Measurements from ENCODE around the gene ADGRV1.
"Not testable (repeated sequence)": the region's sequence is repeated elsewhere in the genome, so short reads cannot be mapped to it uniquely, and the experiment has no call there.

Gene ADGRV1

GRCh38 chr5:90553711-90554110 is 4.9 kb upstream of the ADGRV1 start:
- no peak for DNase-seq

DNA sequence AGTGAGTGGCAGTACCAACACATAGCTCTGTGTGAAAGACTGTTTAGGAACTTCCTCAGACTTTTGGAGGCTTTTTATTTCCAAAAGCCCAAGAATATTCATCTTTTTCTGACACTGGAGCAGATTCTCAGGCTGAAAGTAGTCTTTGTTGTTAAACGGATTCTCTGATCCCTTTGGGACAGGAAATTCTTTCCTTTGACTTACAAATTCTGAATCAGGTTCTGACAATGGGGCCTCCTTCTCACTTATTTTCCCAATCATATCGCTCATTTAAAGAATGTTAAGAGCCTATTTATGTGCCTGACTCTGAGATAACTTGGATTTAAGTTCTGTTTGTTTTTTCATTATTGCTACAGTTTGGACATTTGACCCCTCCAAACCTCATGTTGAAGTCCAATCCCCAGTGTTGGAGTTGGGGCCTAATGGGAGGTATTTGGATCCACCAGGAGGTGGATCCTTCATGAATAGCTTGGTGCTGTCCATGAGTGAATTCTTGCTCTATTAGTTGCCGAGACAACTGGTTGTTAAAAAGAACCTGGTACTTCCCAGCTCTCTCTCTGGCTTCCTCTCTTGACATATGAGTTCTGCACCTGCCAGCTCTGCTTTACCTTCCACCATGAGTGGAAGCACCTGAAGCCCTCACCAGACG is 4.1 kb upstream of the ADGRV1 start:
- no peak for DNase-seq

- DNase-seq = no peak
Observed at GRCh38 chr5:90555666-90556065, 2.9 kb upstream of the ADGRV1 start.

- no peak for DNase-seq
Observed at GRCh38 chr5:90557391-90557790, 1.2 kb upstream of the ADGRV1 start.

DNA sequence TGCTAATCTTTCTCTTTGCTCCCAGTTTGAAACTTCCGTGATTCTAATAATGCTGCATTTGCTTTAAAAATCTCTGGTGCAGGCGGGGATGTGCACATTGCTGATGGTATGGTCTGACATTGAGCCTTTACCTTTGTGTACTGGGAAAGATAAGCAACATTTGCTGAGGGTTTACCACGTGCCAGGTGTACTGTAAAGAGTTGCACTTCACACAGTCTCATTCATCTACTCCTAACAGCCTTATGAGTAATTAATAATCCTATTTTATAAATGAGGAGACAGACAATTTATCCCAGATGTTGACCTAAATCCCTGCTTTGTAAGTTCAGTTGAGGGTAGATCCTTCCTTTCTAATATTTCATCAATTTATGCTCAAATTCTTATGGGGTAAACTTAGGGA is 726 bp upstream of the ADGRV1 start:
- DNase-seq = no peak

DNA sequence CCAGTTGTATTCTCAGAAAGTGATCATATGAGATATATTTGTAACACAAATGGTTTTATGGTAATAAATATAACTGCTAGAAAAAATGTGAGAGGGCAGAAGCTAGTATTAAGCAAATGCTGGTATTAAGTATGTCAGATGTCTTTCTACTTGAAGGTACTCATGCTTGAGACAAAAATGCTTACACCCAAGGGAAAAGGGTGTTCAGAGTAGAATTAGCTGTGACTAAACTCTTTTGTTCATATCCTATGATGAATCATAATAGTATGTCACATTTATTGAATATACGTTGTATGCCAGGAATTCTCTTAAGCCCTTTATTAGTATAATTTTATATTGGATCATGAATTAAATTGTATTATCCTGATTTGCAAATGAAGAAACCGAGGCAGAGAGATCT is 2.2 kb downstream of the ADGRV1 start:
- no peak for DNase-seq

GRCh38 chr5:90561766-90562165 is 3.2 kb downstream of the ADGRV1 start:
- DNase-seq = no peak

DNA sequence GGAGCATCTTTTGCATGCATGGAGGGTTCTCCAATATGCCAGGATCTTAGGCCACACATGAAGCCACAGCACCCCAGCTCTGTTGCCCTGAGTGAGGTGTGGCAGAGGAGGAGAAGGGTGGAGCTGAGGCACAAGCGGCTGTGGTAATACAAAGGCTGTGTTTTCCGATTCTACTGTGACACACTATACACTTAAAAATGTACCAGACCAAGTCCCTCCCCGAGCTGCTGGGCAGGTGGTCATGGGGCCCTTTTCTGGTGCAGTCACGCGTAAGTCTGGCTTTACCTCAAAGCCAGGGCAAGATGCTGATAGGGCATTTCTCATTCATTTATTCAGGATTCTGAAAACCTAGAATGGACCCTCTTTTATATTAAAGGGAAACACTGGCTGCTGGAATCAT is 3.7 kb downstream of the ADGRV1 start:
- DNase-seq = no peak

DNA sequence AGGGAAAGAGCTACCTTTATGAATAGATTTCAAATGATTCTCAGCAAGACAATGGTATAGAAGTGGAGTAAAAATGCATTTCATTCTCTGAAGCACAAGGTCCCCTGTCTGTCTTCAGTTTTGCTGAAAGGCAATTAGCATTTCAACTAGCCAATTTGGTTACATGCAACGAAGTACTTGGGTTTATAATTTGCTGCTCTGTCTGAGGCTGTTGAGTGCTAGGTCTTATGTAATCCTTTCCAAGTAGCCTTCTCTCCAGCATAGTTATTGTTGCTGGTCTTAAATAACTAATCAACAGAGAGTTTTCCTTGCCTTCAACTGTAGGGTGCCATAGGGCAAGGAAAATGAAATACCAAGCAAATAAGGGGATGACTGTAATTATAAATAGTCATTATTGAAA is 4.5 kb downstream of the ADGRV1 start:
- no peak for DNase-seq

DNA sequence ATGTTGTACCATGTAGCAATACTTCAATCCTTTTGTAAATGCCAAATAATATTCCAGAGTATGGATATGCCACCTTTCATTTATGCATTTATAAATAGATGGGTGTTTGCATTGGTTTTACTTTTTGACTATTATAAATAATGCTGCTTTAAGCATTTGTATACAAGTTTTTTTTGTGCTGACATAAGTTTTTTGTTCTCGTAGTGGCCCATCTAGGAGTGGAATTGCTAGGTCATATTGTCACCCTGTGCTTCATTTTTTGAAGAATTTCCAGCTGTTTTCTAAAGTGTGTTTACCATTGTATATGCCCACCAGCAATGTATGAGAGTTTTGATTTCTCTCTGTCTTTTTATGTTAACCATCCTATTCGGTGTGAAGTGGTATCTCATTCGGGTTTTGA is 6.9 kb downstream of the ADGRV1 start:
- no peak for DNase-seq

DNA sequence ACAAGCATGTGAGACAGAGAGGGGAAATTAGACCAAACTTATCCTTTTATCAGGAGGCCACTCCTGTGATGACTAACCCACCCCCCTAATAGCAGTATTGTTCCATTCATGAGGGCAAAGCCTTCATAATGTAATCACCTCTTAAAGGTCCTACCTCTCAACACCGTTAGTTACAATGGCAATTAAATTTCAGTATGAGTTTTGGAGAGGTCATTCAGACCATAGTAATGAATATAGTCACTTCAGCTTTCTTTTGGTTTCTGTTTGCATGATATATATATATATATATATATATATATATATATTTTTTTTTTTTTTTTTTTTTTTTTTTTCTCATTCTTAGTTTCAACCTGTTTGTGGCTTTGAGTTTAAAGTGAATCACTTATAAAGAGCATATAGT is 10.5 kb downstream of the ADGRV1 start:
- no peak for DNase-seq

DNA sequence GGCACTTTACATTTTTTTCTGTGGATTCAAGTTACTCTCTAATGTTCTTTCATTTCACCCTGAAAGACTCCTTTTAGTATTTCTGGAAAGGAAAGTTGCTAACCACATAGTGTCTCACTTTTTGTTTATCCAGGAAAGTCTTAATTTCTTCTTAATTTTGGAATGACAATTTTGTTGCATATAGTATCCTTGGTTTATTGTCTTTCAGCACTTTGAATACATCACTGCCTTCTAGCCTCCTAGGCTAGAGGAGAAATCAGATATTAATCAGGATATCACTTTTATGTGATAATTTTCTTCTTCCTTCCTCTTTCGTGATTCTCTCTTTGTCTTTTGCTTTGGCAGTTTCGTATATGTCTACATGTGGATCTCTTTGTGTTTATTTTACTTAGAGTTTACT is 11.4 kb downstream of the ADGRV1 start:
- no peak for DNase-seq

DNA sequence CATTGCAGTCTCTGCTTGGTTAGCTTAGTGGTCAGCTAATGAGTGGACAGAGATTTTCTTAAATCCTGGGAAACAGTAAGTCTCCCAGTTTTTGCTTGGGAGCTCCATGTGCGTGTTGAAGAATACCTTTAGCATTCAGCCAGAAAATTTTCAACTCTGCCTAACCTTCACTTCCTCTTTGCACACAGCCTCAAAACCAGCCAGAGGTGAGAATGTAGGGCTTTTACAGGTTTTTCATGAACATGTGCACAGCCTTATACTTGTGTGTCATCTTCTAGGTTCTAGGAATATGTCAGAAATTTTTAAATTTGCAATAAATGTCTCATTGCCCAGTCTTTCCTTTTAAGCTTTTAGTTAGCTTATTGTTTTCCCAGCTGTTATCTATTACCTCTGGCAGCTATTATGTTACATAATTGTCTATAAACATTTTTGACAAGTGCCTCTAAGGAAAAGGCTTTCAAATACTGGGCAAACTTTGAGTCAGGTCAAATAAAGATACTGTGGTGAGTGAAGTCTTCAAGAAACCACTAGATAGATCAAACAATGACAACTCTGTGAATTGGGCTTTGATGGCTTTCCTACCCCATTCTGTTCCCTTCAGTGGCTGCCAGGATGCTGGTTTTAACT is 12.7 kb downstream of the ADGRV1 start:
- no peak for DNase-seq

- DNase-seq = no peak
Observed at GRCh38 chr5:90575712-90576111, 17.1 kb downstream of the ADGRV1 start.

- not testable (repeated sequence) for DNase-seq
Observed at GRCh38 chr5:90576566-90576965, 18.0 kb downstream of the ADGRV1 start.

DNA sequence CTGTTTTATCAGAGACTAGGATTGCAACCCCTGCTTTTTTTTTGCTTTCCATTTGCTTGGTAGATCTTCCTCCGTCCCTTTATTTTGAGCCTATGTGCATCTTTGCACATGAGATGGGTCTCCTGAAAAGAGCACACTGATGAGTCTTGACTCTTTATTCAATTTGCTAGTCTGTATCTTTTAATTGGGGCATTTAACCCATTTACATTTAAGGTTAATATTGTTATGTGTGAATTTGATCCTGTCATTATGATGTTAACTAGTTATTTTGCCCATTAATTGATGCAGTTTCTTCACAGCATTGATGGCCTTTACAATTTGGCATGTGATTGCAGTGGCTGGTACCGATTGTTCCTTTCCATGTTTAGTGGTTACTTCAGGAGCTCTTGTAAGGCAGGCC is 21.3 kb downstream of the ADGRV1 start:
- not testable (repeated sequence) for DNase-seq

- no peak for DNase-seq
Observed at GRCh38 chr5:90581956-90582355, 23.4 kb downstream of the ADGRV1 start.

GRCh38 chr5:90585337-90585986 is 26.9 kb downstream of the ADGRV1 start:
- DNase-seq = no peak

DNA sequence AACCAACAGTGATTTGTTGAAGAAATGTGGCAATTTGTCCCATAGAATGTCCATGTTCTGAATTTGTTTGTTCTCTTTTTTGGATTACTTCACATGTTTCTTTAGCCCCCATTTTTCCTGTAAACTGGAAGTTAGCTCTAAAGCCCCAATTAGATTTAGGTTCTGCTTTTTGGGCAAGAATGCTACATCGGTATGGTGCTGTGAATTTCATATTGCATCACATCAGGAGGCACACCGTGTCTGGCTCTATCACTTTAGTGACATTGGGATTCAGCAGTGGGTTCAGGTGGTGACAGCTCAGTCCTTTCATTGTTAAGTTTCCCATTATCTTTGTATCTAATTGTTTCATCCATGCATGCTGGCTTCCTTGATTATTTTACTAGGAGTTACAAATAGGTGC is 27.9 kb downstream of the ADGRV1 start:
- DNase-seq = no peak

DNA sequence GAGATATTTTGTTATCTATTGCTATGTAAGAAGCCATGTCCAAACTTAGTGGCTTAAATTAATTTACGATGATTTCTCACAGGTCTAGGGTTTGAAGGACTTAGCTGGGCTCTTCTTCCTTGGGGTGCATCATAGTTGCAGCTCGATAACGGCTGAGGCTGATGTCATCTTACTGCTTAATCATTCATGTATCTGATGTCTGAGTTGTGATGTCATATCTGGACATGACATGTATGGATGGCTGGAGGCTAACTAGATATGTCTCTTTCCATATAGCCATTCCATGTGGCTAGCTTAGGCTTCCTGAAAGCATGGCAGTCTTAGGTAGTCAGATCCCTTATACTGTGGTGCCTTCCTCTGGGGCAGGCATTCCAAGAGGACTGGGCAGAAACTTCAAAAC is 31.6 kb downstream of the ADGRV1 start:
- DNase-seq = no peak

DNA sequence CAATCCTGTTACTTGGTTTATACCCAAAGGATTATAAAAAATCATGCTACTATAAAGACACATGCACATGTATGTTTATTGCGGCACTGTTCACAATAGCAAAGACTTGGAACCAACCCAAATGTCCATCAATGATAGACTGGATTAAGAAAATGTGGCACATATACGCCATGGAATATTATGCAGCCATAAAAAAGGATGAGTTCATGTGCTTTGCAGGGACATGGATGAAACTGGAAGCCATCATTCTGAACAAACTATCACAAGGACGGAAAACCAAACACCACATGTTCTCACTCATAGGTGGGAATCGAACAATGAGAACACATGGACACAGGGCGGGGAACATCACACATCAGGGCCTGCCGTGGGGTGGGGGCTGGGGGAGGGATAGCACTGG is 34.5 kb downstream of the ADGRV1 start:
- not testable (repeated sequence) for DNase-seq

DNA sequence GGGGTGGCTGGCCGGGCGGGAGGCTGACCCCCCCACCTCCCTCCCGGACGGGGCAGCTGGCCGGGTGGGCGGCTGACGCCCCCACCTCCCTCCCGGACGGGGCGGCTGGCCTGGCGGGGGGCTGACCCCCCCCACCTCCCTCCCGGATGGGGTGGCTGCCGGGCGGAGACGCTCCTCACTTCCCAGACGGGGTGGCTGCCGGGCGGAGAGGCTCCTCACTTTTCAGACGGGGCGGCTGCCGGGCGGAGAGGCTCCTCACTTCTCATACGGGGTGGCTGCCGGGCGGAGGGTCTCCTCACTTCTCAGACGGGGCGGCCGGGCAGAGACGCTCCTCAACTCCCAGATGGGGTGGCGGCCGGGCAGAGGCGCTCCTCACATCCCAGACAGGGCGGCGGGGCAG is 37.2 kb downstream of the ADGRV1 start:
- DNase-seq = not testable (repeated sequence)

DNA sequence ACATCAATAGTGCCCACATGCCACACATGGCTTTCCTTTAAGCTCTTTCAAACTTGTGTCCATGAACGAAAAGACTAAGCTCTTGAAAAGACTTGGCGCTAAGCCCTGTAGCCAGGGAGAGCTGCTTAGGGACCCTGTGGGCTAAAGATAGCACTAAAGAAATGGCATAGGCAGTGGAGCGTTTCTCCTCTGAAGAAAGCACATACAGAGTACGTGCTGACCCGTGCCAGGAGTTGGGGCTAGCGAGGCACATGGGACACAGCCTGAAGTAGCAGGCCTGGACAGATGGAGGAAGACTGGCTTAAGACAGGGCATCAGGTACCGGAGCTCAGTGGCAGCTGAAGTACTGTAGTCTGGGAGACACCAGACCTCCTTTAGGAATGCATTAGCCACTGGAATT is 39.7 kb downstream of the ADGRV1 start:
- DNase-seq = no peak

DNA sequence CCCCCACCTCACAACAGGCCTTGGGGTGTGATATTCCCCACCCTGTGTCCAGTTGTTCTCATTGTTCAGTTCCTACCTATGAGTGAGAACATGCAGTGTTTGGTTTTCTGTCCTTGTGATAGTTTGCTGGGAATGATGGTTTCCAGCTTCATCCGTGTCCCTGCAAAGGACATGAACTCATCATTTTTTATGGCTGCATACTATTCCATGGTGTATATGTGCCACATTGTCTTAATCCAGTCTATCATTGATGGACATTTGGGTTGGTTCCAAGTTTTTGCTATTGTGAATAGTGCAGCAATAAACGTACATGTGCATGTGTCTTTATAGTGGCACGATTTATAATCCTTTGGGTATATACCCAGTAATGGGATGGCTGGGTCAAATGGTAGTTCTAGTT is 41.7 kb downstream of the ADGRV1 start:
- not testable (repeated sequence) for DNase-seq

DNA sequence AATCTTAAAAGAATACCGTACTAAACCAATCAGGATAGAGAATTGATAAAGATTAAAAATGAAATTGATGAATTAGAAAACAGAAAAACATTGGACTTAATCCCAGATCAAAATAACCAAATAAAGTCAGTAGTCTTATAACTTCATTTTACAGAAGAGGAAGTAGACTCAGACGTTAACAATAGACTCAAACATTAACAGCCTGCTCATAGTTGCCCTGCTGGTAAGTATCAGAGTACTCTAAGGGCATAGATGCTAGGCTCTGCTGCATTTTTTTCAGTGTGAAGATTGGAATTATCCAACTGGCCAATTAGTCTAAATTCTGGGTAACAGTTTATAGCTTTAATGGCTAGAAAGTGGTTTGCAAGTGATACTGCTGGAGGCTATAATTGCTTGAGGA is 42.9 kb downstream of the ADGRV1 start:
- DNase-seq = no peak
